ENCODE measurements around the gene RBMS1. TPM values are rescaled to one million over a fixed set of nuclear protein-coding genes. Genes with fewer than 3 reads are reported as not detected.

Gene RBMS1
- total RNA-seq, 1 experiment from 2014 or later = 38.8 TPM

DNA sequence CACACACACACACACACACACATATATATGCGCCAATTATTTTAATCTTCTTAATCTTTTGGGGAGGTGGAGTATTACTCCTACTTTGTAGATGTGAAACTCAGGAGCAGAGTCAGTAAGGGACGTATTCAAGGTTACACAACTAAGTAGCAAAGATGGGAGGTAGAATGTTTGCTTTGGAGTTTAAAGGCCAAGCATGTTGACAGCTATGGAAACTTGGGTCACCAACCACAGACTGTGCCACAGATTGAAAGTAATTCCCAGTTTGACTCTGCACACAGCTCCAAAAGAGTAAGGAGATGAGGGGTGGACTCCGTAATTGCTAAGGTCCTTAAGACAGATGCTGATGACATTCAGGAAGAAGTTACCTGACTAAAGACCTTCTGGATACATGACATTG is 168.7 kb downstream of the RBMS1 start:
- Histone ChIP-seq H3K79me2 (ENCODE audit: low read length) (peaks cover 90% of the 10 kb centered on the region), H3K27me3 (ENCODE audit: low read length) (no peaks in the 10 kb centered on the region), H2AFZ (ENCODE audit: low read length) (no peak overlapping the region), H4K20me1 (ENCODE audit: low read length) (no peaks in the 10 kb centered on the region), H3K4me2 (ENCODE audit: low read length) (no peak overlapping the region), H3K4me1 (ENCODE audit: insufficient read depth, low read length) (peaks cover 6% of the 10 kb centered on the region; the same call in 1 of the 2 replicates), H3K9me3 (ENCODE audit: low read length) (no peaks in the 10 kb centered on the region), H3K4me3 (ENCODE audit: low read length) (no peak overlapping the region), H3F3A (ENCODE audit: low read length, unreplicated experiment) (peaks cover 3% of the 10 kb centered on the region), H3K27ac (ENCODE audit: low read length) (no peak overlapping the region), H3K36me3 (ENCODE audit: low read depth, low read length) (no peaks in the 10 kb centered on the region), H3K9ac (ENCODE audit: low read length) (no peak overlapping the region), H3K9me2 (replicated peaks; ENCODE audit: low read length) (no peaks in the 10 kb centered on the region)
- POLR2A ChIA-PET (ENCODE audit: unreplicated experiment) = interaction anchor here (0.8 kb wide), 1 partner anchor 24 kb away, joined by 8 read pairs; no protein-coding TSS in a partner anchor
- no peak for TF ChIP-seq EZH2phosphoT487 (IDR thresholded peaks at IDR 0.05; ENCODE audit: borderline replicate concordance, low read length)
- TF ChIP-seq EZH2 (IDR thresholded peaks at IDR 0.05; ENCODE audit: low read length, unreplicated experiment) = no peak
- TF ChIP-seq, protein P1, sequence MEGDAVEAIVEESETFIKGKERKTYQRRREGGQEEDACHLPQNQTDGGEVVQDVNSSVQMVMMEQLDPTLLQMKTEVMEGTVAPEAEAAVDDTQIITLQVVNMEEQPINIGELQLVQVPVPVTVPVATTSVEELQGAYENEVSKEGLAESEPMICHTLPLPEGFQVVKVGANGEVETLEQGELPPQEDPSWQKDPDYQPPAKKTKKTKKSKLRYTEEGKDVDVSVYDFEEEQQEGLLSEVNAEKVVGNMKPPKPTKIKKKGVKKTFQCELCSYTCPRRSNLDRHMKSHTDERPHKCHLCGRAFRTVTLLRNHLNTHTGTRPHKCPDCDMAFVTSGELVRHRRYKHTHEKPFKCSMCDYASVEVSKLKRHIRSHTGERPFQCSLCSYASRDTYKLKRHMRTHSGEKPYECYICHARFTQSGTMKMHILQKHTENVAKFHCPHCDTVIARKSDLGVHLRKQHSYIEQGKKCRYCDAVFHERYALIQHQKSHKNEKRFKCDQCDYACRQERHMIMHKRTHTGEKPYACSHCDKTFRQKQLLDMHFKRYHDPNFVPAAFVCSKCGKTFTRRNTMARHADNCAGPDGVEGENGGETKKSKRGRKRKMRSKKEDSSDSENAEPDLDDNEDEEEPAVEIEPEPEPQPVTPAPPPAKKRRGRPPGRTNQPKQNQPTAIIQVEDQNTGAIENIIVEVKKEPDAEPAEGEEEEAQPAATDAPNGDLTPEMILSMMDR (conservative IDR thresholded peaks at IDR 0.05; ENCODE audit: low read depth, low read length) = no peak
- DNase-seq (no peak), ATAC-seq (no peak)
- CTCF ChIA-PET = interaction anchor here (0.5 to 1.4 kb wide), 3 partner anchors 11 to 669 kb away, joined by 3 to 4 read pairs (median 3); no protein-coding TSS in a partner anchor
- no TSS peak for BruUV-seq (replicated peaks)
- intact Hi-C loops (cut with micrococcal nuclease) = loop anchor here (1.0 to 10.0 kb wide), 4 partner anchors 170 to 670 kb away; partner anchors contain the start of gene RBMS1

DNA sequence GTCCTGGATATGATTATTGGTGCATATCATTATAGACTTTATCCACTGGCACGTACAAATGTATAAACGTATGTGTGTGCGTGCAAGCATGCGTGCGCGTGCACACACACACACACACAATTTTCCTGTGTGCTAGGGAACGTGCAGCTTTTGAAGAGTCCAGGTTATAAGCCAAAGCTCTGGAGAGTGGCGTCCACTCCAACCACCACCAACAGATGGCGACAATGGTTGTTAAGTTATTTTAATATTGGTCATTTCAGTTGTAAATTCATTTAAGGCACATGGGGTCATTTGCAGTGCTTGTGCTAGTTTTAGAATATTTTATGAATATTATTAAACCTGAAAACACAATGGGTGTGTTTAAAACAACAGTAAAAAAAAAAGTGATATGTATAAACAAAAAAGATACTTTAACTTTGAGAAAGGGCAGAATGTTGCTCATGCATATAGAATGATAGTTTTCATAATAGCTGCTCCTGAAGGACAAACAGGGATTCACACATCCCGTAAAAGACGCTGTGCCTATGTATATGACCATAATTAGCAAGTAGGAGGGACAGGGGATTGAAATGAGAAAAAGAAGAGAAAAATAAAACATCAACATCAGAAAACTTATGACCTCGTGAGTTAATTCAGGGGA is 169.3 kb downstream of the RBMS1 start:
- POLR2A ChIA-PET (ENCODE audit: unreplicated experiment) = interaction anchor here (0.8 kb wide), 1 partner anchor 25 kb away, joined by 8 read pairs; no protein-coding TSS in a partner anchor
- Histone ChIP-seq H3K4me3 (ENCODE audit: low read length) (no peak overlapping the region), H3K4me1 (ENCODE audit: insufficient read depth, low read length) (peaks cover 6% of the 10 kb centered on the region; the same call in 1 of the 2 replicates), H3K27me3 (ENCODE audit: low read length) (no peaks in the 10 kb centered on the region), H3K36me3 (ENCODE audit: low read depth, low read length) (no peaks in the 10 kb centered on the region), H3K79me2 (ENCODE audit: low read length) (peaks cover 84% of the 10 kb centered on the region), H3K9me2 (replicated peaks; ENCODE audit: low read length) (no peaks in the 10 kb centered on the region), H3F3A (ENCODE audit: low read length, unreplicated experiment) (peaks cover 3% of the 10 kb centered on the region), H3K27ac (ENCODE audit: low read length) (no peak overlapping the region), H4K20me1 (ENCODE audit: low read length) (no peaks in the 10 kb centered on the region), H3K9me3 (ENCODE audit: low read length) (no peaks in the 10 kb centered on the region), H2AFZ (ENCODE audit: low read length) (no peak overlapping the region), H3K9ac (ENCODE audit: low read length) (no peak overlapping the region), H3K4me2 (ENCODE audit: low read length) (0 out of 2 replicates have a peak overlapping the region, but pooled peaks have one; percentile 1)
- ATAC-seq = peak; percentile 67; the same call in 1 of the 2 replicates
- CTCF ChIA-PET = interaction anchor here (0.5 to 1.4 kb wide), 4 partner anchors 12 to 670 kb away, joined by 3 to 4 read pairs (median 3); no protein-coding TSS in a partner anchor
- no TSS peak for BruUV-seq (replicated peaks)
- intact Hi-C loops (cut with micrococcal nuclease) = loop anchor here (1.0 to 10.0 kb wide), 4 partner anchors 171 to 671 kb away; partner anchors contain the start of gene RBMS1
- peak; percentile 77 for DNase-seq
- no peak for TF ChIP-seq EZH2 (IDR thresholded peaks at IDR 0.05; ENCODE audit: low read length, unreplicated experiment)
- TF ChIP-seq, protein P1 (conservative IDR thresholded peaks at IDR 0.05; ENCODE audit: low read depth, low read length) = peak; percentile 89

DNA sequence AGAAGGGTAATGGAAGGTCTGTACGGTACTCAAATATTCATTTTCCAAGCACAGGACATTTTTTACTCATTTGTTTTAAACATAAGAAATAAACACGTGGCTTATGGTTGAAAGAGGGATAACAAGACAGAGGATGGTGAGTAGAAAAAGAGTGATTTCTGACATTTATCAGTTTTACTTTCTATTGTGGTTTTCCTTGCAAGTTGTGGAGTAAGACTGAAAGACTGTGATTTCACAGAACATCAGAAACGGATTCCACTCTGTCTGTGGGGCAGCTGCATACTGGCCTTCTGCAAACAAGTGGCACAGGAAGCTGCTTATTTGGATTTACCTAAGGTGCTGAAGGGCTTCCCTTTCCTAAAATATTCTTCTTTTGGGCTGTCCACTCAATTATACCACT is 171.3 kb downstream of the RBMS1 start:
- DNase-seq (no peak), ATAC-seq (no peak)
- H3K4me1 ChIP-seq (ENCODE audit: insufficient read depth, low read length) = peaks cover 6% of the 10 kb centered on the region; the same call in 1 of the 2 replicates
- no peak overlapping the region for H3K4me2 ChIP-seq (ENCODE audit: low read length)
- no peaks in the 10 kb centered on the region for H3K9me3 ChIP-seq (ENCODE audit: low read length)
- H4K20me1 ChIP-seq (ENCODE audit: low read length) = peaks cover 5% of the 10 kb centered on the region; the same call in 1 of the 2 replicates
- TF ChIP-seq EZH2 (IDR thresholded peaks at IDR 0.05; ENCODE audit: low read length, unreplicated experiment) (no peak), EZH2phosphoT487 (IDR thresholded peaks at IDR 0.05; ENCODE audit: borderline replicate concordance, low read length) (no peak)
- TF ChIP-seq, protein P1 (conservative IDR thresholded peaks at IDR 0.05; ENCODE audit: low read depth, low read length) = no peak
- no peak overlapping the region for H3K9ac ChIP-seq (ENCODE audit: low read length)
- H3K27me3 ChIP-seq (ENCODE audit: low read length) = no peaks in the 10 kb centered on the region
- BruUV-seq (replicated peaks) = no TSS peak
- H3K27ac ChIP-seq (ENCODE audit: low read length) = no peak overlapping the region
- H3K4me3 ChIP-seq (ENCODE audit: low read length) = no peak overlapping the region
- H3K9me2 ChIP-seq (replicated peaks; ENCODE audit: low read length) = no peaks in the 10 kb centered on the region
- ChIA-PET POLR2A (ENCODE audit: unreplicated experiment) (no interaction called here), CTCF (no interaction called here)
- H3F3A ChIP-seq (ENCODE audit: low read length, unreplicated experiment) = peaks cover 3% of the 10 kb centered on the region
- H2AFZ ChIP-seq (ENCODE audit: low read length) = no peak overlapping the region
- no peaks in the 10 kb centered on the region for H3K36me3 ChIP-seq (ENCODE audit: low read depth, low read length)
- H3K79me2 ChIP-seq (ENCODE audit: low read length) = peaks cover 70% of the 10 kb centered on the region
- intact Hi-C loops (cut with micrococcal nuclease) = loop anchor here (10.0 kb wide), 1 partner anchor 172 kb away; the partner anchor contains the start of gene RBMS1
